Prostate gland (tissue), 2 donors: Measurements from ENCODE around the gene KIAA0040. TPM values are rescaled to one million over a fixed set of nuclear protein-coding genes. Genes with fewer than 3 reads are reported as not detected.

Experiments
- DNase-seq: peaks from one replicate; pipeline ENCODE4 v3.0.0-alpha.2; 2019; ENCODE audit warnings: low spot score
- H3K27ac ChIP-seq, 2 donors: fragments of 200-600 bp; sonication (generic); 2 replicates each; pipeline ENCODE4 v1.5.1; 2017 to 2019
- H3K27me3 ChIP-seq: fragments of 200-600 bp; sonication (generic); replicated peaks from 2 replicates; pipeline ENCODE4 v1.5.1; 2019; ENCODE audit not compliant: insufficient read depth
- H3K36me3 ChIP-seq, 2 donors: fragments of 200-600 bp; sonication (generic); 1 replicate in 1 of 2; 2 replicates in 1 of 2; pipeline versions ENCODE4 v1.5.1 to v1.8.1; 2017 to 2019
- H3K4me1 ChIP-seq: fragments of 200-600 bp; sonication (generic); replicated peaks from 2 replicates; pipeline ENCODE4 v1.5.1; 2019
- H3K4me3 ChIP-seq, 2 donors: fragments of 200-600 bp; sonication (generic); 2 replicates each; pipeline ENCODE4 v1.5.1; 2017 to 2019
- H3K9me3 ChIP-seq: fragments of 200-600 bp; sonication (generic); 2 replicates; pipeline ENCODE4 v1.5.1; 2017
- POLR2A ChIP-seq: fragments of 450-650 bp; IDR thresholded peaks from one replicate; pipeline ENCODE4 v1.6.1; 2016; ENCODE audit warnings: antibody characterized with exemption, mild to moderate bottlenecking
- POLR2AphosphoS5 ChIP-seq: sonication (generic); formaldehyde crosslinking; IDR thresholded peaks from one replicate; pipeline ENCODE4 v1.6.1; 2017; ENCODE audit warnings: antibody characterized with exemption
- WGBS: methylation state at CpG from one replicate; pipeline ENCODE4 v1.1.5; 2018; 5-methylcytosine and 5-hydroxymethylcytosine counted together
- intact Hi-C: fragments of 100-400 bp; cut with DNase I; formaldehyde crosslinking; loops from one replicate; pipeline ENCODE4 v1.14.2; 2022
- total RNA-seq, 2 donors: library from RNA; depleted of rRNA; stranded (reverse); fragments of >200 nt; gene quantifications; one replicate each; pipeline ENCODE4 v1.1.0, GENCODE V29; 2016
- TF ChIP-seq, protein P1 (sequence below), 4 experiments: fragments of 200-600 bp in 2 of 4; fragments of 450-650 bp in 2 of 4; sonication (generic) in 2 of 4; IDR thresholded peaks; 1 replicate in 3 of 4; 2 replicates in 1 of 4; pipeline ENCODE4 v1.5.1; 2016 to 2019; ENCODE audit warnings: antibody characterized with exemption in 4 of 4, mild to moderate bottlenecking in 2 of 4, moderate library complexity in 2 of 4

KIAA0040 gene
- total RNA-seq, 2 donors from 2014 or later: 17.4 to 19.1 TPM

DNA sequence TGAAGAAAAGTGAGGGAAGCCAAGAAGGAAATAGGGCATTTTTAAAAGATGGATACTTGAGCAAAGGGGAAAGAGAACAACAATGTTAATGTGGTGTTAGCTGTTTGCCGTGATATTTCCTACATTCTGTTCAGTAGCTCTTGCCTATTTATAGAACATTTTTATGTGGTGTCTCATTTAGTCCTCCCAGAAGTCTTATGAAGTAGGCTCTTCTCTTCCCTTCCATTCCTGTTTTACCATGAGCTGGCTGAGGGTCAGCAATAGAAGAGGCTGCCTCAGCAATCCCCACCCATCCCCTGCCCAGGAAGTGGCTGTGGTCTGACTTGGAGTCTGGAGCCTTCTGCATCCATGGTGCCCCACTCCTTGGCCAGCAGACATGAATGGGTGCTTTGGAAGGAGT, 60.1 kb downstream of the KIAA0040 start:
- Histone ChIP-seq H3K4me1 (no peaks in the 10 kb centered on the region), H3K4me3 (no peak overlapping the region), H3K27me3 (no peaks in the 10 kb centered on the region), H3K9me3 (no peaks in the 10 kb centered on the region), H3K36me3 (no peaks in the 10 kb centered on the region), H3K27ac (no peak overlapping the region)
- DNase-seq: no peak
- TF ChIP-seq POLR2AphosphoS5: no peak
- no peak for TF ChIP-seq POLR2A
- TF ChIP-seq, protein P1, sequence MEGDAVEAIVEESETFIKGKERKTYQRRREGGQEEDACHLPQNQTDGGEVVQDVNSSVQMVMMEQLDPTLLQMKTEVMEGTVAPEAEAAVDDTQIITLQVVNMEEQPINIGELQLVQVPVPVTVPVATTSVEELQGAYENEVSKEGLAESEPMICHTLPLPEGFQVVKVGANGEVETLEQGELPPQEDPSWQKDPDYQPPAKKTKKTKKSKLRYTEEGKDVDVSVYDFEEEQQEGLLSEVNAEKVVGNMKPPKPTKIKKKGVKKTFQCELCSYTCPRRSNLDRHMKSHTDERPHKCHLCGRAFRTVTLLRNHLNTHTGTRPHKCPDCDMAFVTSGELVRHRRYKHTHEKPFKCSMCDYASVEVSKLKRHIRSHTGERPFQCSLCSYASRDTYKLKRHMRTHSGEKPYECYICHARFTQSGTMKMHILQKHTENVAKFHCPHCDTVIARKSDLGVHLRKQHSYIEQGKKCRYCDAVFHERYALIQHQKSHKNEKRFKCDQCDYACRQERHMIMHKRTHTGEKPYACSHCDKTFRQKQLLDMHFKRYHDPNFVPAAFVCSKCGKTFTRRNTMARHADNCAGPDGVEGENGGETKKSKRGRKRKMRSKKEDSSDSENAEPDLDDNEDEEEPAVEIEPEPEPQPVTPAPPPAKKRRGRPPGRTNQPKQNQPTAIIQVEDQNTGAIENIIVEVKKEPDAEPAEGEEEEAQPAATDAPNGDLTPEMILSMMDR (IDR thresholded peaks at IDR 0.05): no peak
- intact Hi-C loops: loop anchor here (5.0 kb wide), 1 partner anchor 110 kb away; the partner anchor contains the start of gene MRPS14
- 49% methylated on average over 1 of the region's 1 CpG for WGBS

DNA sequence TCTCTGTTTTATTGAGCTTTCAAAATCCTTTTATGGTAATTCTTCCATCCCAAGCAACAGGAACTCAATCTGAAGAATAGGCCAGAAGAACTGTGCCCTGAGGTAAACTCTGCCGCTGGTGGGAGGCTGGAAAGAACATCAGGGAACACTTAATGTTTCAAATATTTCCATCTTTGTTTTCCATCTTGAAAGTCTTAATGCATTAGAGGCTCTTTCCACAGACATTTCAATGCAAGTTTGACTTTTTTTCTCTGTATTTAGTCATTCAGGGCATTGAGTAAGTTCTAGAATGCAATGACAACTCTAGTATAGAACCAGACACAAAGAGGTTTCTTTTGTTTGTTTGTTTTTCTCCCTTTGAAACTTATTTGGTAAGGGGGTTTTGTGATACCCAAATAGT, 61.5 kb downstream of the KIAA0040 start:
- Histone ChIP-seq H3K4me1 (no peaks in the 10 kb centered on the region), H3K27ac (no peak overlapping the region), H3K27me3 (no peaks in the 10 kb centered on the region), H3K9me3 (no peaks in the 10 kb centered on the region), H3K36me3 (no peaks in the 10 kb centered on the region), H3K4me3 (no peak overlapping the region)
- 60% methylated on average over 1 of the region's 1 CpG for WGBS
- intact Hi-C loops: loop anchor here (5.0 kb wide), 1 partner anchor 109 kb away; the partner anchor contains the start of gene MRPS14
- TF ChIP-seq POLR2A (no peak), POLR2AphosphoS5 (no peak)
- TF ChIP-seq, protein P1 (IDR thresholded peaks at IDR 0.05): no peak
- DNase-seq: no peak

- no peaks in the 10 kb centered on the region for H3K9me3 ChIP-seq
- intact Hi-C loops: loop anchor here (5.0 kb wide), 1 partner anchor 108 kb away; the partner anchor contains the start of gene MRPS14
- no peak overlapping the region for H3K4me3 ChIP-seq
- TF ChIP-seq POLR2AphosphoS5 (no peak), POLR2A (no peak)
- TF ChIP-seq, protein P1 (IDR thresholded peaks at IDR 0.05): no peak
- H3K4me1 ChIP-seq: no peaks in the 10 kb centered on the region
- no peak for DNase-seq
- H3K27ac ChIP-seq: no peak overlapping the region
- no peaks in the 10 kb centered on the region for H3K27me3 ChIP-seq
- no peaks in the 10 kb centered on the region for H3K36me3 ChIP-seq
- WGBS: 76% methylated on average over 2 of the region's 2 CpGs
Observed at GRCh38 chr1:175130649-175131045, 61.9 kb downstream of the KIAA0040 start.

DNA sequence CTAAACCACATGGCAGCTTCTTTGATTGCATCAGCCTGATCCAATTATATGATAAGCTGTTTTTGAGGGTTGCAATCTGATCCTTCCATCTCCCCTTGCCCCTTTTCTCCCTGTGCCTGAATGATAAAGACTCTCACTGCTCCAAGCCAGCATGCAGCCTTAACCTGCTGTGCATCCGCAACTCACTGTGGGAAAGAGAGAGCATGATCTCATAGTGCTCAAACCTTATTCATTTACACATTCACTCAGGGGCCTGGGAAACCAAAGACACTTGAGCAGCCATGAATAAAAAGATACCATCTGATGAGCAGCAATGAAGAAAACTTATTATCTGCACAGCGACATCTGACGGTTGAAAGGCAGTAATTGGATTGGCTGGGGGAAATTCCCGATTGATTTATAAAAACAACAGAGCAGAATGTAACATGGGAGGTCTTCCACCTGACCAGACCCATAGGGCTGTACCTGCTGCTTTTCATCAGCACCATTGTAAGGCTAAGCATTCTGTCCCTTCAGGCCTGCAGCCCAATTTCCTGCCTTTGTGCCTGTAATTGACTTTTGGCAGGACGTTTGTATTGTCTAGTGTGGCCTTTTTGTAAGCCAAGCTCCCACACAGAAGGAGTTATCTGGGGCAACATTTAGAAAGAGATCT, 62.5 kb downstream of the KIAA0040 start:
- no peak overlapping the region for H3K27ac ChIP-seq
- WGBS: 52% methylated on average over 5 of the region's 5 CpGs
- no peak for DNase-seq

More for the DNA sequence above, 62.5 kb downstream of the KIAA0040 start:
- Histone ChIP-seq H3K36me3 (no peaks in the 10 kb centered on the region), H3K4me1 (no peaks in the 10 kb centered on the region), H3K4me3 (no peak overlapping the region), H3K9me3 (no peaks in the 10 kb centered on the region), H3K27me3 (no peaks in the 10 kb centered on the region)
- TF ChIP-seq POLR2AphosphoS5 (no peak), POLR2A (no peak)
- TF ChIP-seq, protein P1 (IDR thresholded peaks at IDR 0.05): no peak
- intact Hi-C loops: loop anchor here (5.0 kb wide), 1 partner anchor 108 kb away; the partner anchor contains the start of gene MRPS14
